GM12878 (cell line): ENCODE measurements around the gene VGLL4. TPM values are rescaled to one million over a fixed set of nuclear protein-coding genes. Genes with fewer than 3 reads are reported as not detected.

ENCODE experiments used
- JUNB ChIP-seq: IDR thresholded peaks from 2 replicates; pipeline ENCODE4 v1.6.1; 2016; ENCODE audit warnings: antibody characterized with exemption, mild to moderate bottlenecking
- NBN ChIP-seq: fragments of 450-650 bp; IDR thresholded peaks from 2 replicates; pipeline ENCODE4 v1.6.1; 2016
- ZNF622 ChIP-seq: fragments of 450-650 bp; IDR thresholded peaks from 2 replicates; pipeline ENCODE4 v1.6.1; 2017; ENCODE audit warnings: mild to moderate bottlenecking, inconsistent platforms
- polyA plus RNA-seq, 11 experiments: library from polyadenylated mRNA; depleted of rRNA in 4 of 11; unstranded in 6 of 11; stranded (reverse) in 5 of 11; fragments of >200 nt; fragmentation: Nextera tagmentation in 4 of 11; fragmentation: Illumina TruSeq in 1 of 11; extraction: Ambion mirVana in 4 of 11; extraction: Trizol in 1 of 11; gene quantifications; 1 replicate in 1 of 11; 2 replicates in 10 of 11; pipeline versions ENCODE4 v1.2.1 to v1.2.3, GENCODE V29; 2011 to 2016; ENCODE audit warnings: inconsistent platforms in 2 of 11, missing spikeins in 2 of 11, low read depth in 1 of 11
- total RNA-seq, 4 experiments: library from RNA; depleted of rRNA in 3 of 4; stranded (reverse); fragments of >200 nt in 3 of 4; fragmentation: Illumina TruSeq in 1 of 4; extraction: Trizol in 1 of 4; gene quantifications; 2 replicates each; pipeline versions ENCODE4 v1.2.1 to v1.2.3, GENCODE V29; 2013 to 2021
- TF ChIP-seq, protein P1 (sequence below): fragments of 450-650 bp; IDR thresholded peaks from 2 replicates; pipeline ENCODE4 v1.6.1; 2016; ENCODE audit warnings: mild to moderate bottlenecking, moderate library complexity, borderline replicate concordance
- TF ChIP-seq, protein P2 (sequence below): IDR thresholded peaks from 2 replicates; pipeline ENCODE4 v1.6.1; 2012; ENCODE audit warnings: mild to moderate bottlenecking, low read depth, low read length
- TF ChIP-seq, protein P3 (sequence below): IDR thresholded peaks from 2 replicates; pipeline ENCODE4 v1.6.1; 2012; ENCODE audit warnings: low read depth, low read length, improper control_type of control experiment

Gene VGLL4
- total and polyA plus RNA-seq, 10 of the 15 experiments (the other 5 are each of a cell fraction or from before 2014, with no cell fraction given): 0.44 to 38.1 (median 16.1) TPM

DNA sequence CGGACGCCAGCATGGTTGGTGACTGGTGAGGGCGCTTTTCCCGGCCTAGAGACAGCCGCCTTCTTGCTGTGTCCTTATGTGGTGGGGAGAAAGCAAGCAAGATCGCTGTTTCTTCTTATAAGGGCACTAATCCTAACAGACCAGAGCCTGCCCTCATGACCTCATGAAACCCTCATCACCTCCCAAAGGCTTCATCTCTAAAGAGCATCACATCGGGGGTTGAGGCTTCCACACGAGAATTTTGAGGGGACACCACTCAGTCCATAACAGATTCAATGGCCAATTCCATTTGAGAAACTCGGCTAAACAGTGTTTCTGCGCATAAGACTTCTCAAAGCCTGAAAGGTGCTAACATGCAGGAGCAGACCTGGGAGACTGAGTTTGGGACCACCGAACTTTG, 54.0 kb downstream of the VGLL4 start (continued):
- TF ChIP-seq, protein P1, sequence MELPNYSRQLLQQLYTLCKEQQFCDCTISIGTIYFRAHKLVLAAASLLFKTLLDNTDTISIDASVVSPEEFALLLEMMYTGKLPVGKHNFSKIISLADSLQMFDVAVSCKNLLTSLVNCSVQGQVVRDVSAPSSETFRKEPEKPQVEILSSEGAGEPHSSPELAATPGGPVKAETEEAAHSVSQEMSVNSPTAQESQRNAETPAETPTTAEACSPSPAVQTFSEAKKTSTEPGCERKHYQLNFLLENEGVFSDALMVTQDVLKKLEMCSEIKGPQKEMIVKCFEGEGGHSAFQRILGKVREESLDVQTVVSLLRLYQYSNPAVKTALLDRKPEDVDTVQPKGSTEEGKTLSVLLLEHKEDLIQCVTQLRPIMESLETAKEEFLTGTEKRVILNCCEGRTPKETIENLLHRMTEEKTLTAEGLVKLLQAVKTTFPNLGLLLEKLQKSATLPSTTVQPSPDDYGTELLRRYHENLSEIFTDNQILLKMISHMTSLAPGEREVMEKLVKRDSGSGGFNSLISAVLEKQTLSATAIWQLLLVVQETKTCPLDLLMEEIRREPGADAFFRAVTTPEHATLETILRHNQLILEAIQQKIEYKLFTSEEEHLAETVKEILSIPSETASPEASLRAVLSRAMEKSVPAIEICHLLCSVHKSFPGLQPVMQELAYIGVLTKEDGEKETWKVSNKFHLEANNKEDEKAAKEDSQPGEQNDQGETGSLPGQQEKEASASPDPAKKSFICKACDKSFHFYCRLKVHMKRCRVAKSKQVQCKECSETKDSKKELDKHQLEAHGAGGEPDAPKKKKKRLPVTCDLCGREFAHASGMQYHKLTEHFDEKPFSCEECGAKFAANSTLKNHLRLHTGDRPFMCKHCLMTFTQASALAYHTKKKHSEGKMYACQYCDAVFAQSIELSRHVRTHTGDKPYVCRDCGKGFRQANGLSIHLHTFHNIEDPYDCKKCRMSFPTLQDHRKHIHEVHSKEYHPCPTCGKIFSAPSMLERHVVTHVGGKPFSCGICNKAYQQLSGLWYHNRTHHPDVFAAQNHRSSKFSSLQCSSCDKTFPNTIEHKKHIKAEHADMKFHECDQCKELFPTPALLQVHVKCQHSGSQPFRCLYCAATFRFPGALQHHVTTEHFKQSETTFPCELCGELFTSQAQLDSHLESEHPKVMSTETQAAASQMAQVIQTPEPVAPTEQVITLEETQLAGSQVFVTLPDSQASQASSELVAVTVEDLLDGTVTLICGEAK: no peak
- TF ChIP-seq, protein P2, sequence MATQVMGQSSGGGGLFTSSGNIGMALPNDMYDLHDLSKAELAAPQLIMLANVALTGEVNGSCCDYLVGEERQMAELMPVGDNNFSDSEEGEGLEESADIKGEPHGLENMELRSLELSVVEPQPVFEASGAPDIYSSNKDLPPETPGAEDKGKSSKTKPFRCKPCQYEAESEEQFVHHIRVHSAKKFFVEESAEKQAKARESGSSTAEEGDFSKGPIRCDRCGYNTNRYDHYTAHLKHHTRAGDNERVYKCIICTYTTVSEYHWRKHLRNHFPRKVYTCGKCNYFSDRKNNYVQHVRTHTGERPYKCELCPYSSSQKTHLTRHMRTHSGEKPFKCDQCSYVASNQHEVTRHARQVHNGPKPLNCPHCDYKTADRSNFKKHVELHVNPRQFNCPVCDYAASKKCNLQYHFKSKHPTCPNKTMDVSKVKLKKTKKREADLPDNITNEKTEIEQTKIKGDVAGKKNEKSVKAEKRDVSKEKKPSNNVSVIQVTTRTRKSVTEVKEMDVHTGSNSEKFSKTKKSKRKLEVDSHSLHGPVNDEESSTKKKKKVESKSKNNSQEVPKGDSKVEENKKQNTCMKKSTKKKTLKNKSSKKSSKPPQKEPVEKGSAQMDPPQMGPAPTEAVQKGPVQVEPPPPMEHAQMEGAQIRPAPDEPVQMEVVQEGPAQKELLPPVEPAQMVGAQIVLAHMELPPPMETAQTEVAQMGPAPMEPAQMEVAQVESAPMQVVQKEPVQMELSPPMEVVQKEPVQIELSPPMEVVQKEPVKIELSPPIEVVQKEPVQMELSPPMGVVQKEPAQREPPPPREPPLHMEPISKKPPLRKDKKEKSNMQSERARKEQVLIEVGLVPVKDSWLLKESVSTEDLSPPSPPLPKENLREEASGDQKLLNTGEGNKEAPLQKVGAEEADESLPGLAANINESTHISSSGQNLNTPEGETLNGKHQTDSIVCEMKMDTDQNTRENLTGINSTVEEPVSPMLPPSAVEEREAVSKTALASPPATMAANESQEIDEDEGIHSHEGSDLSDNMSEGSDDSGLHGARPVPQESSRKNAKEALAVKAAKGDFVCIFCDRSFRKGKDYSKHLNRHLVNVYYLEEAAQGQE: no peak
- TF ChIP-seq JUNB (no peak), ZNF622 (no peak), NBN (no peak)
- TF ChIP-seq, protein P3, sequence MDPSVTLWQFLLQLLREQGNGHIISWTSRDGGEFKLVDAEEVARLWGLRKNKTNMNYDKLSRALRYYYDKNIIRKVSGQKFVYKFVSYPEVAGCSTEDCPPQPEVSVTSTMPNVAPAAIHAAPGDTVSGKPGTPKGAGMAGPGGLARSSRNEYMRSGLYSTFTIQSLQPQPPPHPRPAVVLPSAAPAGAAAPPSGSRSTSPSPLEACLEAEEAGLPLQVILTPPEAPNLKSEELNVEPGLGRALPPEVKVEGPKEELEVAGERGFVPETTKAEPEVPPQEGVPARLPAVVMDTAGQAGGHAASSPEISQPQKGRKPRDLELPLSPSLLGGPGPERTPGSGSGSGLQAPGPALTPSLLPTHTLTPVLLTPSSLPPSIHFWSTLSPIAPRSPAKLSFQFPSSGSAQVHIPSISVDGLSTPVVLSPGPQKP: no peak
